Astrocyte of the cerebellum (primary cell): ENCODE data around the gene SMIM31.

Experiments used
- DNase-seq: peaks from one replicate; pipeline ENCODE4 v3.0.0-alpha.2; 2011; ENCODE audit warnings: low read depth
- H3K4me3 ChIP-seq: 2 replicates; pipeline ENCODE4 v1.5.1; 2011; ENCODE audit warnings: mild to moderate bottlenecking, low read depth, low read length, moderate library complexity
- CTCF ChIP-seq: IDR thresholded peaks from 2 replicates; pipeline ENCODE4 v1.5.1; 2012; ENCODE audit warnings: low read length, low read depth, moderate library complexity, mild to moderate bottlenecking; ENCODE audit errors: missing control alignments
- in situ Hi-C: cut with HindIII; loops from 2 replicates; pipeline ENCODE4 v1.10.0; 2017; ENCODE audit warnings: low sequenced_read_pairs

Gene SMIM31

GRCh38 chr4:164753873-164754488, at the start of gene SMIM31:
SMIM31 (plus strand) TSS chr4:164754131; CDS start chr4:164770444, 16,313 bp downstream.
- no peak for DNase-seq
- H3K4me3 ChIP-seq, result no peak within 1 kb of the TSS
- TF ChIP-seq CTCF, result no peak
- in situ Hi-C loops, result no loop called here

- DNase-seq, result no peak
- in situ Hi-C loops, result no loop called here
- no peak for TF ChIP-seq CTCF
- no peak overlapping the region for H3K4me3 ChIP-seq
These were observed 47.3 kb upstream of the SMIM31 start for GRCh38 chr4:164706675-164707074.

GRCh38 chr4:164716901-164717300, 37.0 kb upstream of the SMIM31 start:
- in situ Hi-C loops, result no loop called here
- H3K4me3 ChIP-seq, result no peak overlapping the region
- no peak for DNase-seq
- peak; percentile 10 for TF ChIP-seq CTCF

GRCh38 chr4:164718827-164719226, 35.1 kb upstream of the SMIM31 start:
- DNase-seq, result no peak
- no peak for TF ChIP-seq CTCF
- in situ Hi-C loops, result no loop called here
- no peak overlapping the region for H3K4me3 ChIP-seq

- no peak for TF ChIP-seq CTCF
- in situ Hi-C loops, result no loop called here
- H3K4me3 ChIP-seq, result no peak overlapping the region
- DNase-seq, result no peak
These were observed 28.9 kb upstream of the SMIM31 start for GRCh38 chr4:164725066-164725465.

- DNase-seq, result no peak
- TF ChIP-seq CTCF, result no peak
- in situ Hi-C loops, result no loop called here
- no peak overlapping the region for H3K4me3 ChIP-seq
These were observed 23.1 kb upstream of the SMIM31 start for GRCh38 chr4:164730705-164731393.
